RWPE2 (cell line): ENCODE results near the gene CTCF.

Source experiments
- ATAC-seq: fragments of 200-7000 bp; cut with Tn5 transposase; 3 replicates; pipeline ENCODE4 v1.9.1; 2021; ENCODE audit warnings: low read depth
- DNase-seq: peaks from one replicate; pipeline ENCODE4 v3.0.0-alpha.2; 2020; ENCODE audit warnings: low spot score
- H3K27ac ChIP-seq: fragments of 450-650 bp; 2 replicates; pipeline ENCODE4 v1.5.1; 2017; ENCODE audit warnings: mild to moderate bottlenecking; ENCODE audit not compliant: poor library complexity, severe bottlenecking
- H3K27me3 ChIP-seq: fragments of 250-450 bp; sonication (Bioruptor Pico); 2 replicates; pipeline ENCODE4 v1.5.1; 2021; ENCODE audit warnings: mild to moderate bottlenecking, moderate library complexity; ENCODE audit not compliant: insufficient read depth, poor library complexity, severe bottlenecking
- H3K36me3 ChIP-seq: fragments of 250-450 bp; sonication (Bioruptor Pico); 2 replicates; pipeline ENCODE4 v1.5.1; 2020; ENCODE audit warnings: low read depth, mild to moderate bottlenecking, moderate library complexity
- H3K4me1 ChIP-seq: fragments of 250-450 bp; sonication (Bioruptor Pico); 2 replicates; pipeline ENCODE4 v1.5.1; 2021; ENCODE audit warnings: mild to moderate bottlenecking, moderate library complexity; ENCODE audit not compliant: insufficient read depth, poor library complexity, severe bottlenecking
- H3K4me3 ChIP-seq: fragments of 250-450 bp; sonication (Bioruptor Pico); 2 replicates; pipeline ENCODE4 v1.5.1; 2021; ENCODE audit warnings: mild to moderate bottlenecking, moderate library complexity; ENCODE audit not compliant: severe bottlenecking
- H3K9me3 ChIP-seq: fragments of 250-450 bp; sonication (Bioruptor Pico); 2 replicates; pipeline ENCODE4 v1.5.1; 2021; ENCODE audit warnings: mild to moderate bottlenecking, moderate library complexity; ENCODE audit not compliant: severe bottlenecking
- TF ChIP-seq, protein P1 (sequence below): fragments of 450-650 bp; IDR thresholded peaks from one replicate; pipeline ENCODE4 v1.5.1; 2017; ENCODE audit warnings: mild to moderate bottlenecking, moderate library complexity; ENCODE audit not compliant: poor library complexity, severe bottlenecking

CTCF gene

DNA sequence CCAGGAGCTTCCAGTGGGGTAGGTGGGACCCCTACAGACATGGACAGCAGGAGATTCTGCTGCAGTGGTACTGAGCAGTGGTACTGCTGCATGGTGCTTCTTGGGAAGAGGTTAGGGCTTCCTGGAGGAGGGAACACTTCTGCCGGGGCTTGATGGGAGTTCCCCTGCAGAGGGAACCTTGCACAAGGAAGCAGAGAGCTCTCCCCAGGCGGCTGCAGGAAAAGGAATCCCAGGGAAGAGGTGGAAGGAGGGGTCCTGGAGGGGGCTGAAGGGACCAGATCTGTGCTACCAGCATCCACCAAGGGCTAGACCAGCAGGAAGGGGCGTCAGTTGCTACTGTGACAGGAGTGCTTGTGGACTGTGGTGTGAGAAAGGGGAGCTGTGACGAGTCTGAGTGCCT, 23.1 kb upstream of the CTCF start:
- no peak overlapping the region for H3K4me3 ChIP-seq
- peaks cover 50% of the 10 kb centered on the region for H3K36me3 ChIP-seq
- DNase-seq = no peak
- no peaks in the 10 kb centered on the region for H3K27me3 ChIP-seq
- no peak overlapping the region for H3K27ac ChIP-seq
- H3K9me3 ChIP-seq = no peaks in the 10 kb centered on the region
- TF ChIP-seq, protein P1, sequence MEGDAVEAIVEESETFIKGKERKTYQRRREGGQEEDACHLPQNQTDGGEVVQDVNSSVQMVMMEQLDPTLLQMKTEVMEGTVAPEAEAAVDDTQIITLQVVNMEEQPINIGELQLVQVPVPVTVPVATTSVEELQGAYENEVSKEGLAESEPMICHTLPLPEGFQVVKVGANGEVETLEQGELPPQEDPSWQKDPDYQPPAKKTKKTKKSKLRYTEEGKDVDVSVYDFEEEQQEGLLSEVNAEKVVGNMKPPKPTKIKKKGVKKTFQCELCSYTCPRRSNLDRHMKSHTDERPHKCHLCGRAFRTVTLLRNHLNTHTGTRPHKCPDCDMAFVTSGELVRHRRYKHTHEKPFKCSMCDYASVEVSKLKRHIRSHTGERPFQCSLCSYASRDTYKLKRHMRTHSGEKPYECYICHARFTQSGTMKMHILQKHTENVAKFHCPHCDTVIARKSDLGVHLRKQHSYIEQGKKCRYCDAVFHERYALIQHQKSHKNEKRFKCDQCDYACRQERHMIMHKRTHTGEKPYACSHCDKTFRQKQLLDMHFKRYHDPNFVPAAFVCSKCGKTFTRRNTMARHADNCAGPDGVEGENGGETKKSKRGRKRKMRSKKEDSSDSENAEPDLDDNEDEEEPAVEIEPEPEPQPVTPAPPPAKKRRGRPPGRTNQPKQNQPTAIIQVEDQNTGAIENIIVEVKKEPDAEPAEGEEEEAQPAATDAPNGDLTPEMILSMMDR = no peak
- peaks cover 5% of the 10 kb centered on the region for H3K4me1 ChIP-seq
- ATAC-seq = no peak

DNA sequence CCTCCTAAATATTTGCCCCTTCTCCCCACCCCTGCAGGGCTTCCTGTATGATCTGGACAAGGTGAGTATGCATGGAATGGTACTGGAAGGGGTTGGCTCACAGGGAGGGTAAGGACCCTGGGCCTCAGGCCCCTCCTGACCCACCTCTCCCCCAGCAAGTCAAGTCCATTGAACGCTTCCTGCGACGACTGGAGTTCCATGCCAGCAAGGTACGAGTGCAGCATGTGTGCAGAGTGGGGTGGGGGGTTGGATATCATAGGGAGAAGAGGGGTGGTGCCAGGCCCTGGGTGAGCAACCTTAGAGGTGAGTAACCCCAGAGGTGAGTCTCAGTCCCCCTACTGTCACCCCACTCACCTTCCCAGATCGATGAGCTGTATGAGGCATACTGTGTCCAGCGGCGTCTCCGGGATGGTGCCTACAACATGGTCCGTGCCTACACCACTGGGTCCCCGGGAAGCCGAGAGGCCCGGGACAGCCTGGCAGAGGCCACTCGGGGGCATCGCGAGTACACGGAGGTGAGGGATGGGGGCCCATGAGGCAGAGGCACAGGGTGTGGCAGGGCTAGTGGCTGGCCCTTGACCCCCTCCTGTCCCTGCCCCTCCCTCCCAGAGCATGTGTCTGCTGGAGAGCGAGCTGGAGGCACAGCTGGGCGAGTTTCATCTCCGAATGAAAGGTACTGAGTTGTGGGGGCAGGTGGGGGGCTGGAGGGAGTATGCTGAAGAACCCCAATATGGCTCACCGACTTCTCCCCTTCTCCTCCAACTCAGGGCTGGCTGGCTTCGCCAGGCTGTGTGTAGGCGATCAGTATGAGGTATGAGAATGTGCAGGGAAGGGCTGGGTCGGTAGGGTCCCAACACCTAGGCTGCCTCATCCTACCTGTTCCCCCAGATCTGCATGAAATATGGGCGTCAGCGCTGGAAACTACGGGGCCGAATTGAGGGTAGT, 22.4 kb upstream of the CTCF start:
- H3K4me1 ChIP-seq = peaks cover 5% of the 10 kb centered on the region
- peaks cover 55% of the 10 kb centered on the region for H3K36me3 ChIP-seq
- no peak for DNase-seq
- H3K27ac ChIP-seq = no peak overlapping the region
- H3K27me3 ChIP-seq = no peaks in the 10 kb centered on the region
- TF ChIP-seq, protein P1 = no peak
- no peak for ATAC-seq
- no peaks in the 10 kb centered on the region for H3K9me3 ChIP-seq
- no peak overlapping the region for H3K4me3 ChIP-seq

DNA sequence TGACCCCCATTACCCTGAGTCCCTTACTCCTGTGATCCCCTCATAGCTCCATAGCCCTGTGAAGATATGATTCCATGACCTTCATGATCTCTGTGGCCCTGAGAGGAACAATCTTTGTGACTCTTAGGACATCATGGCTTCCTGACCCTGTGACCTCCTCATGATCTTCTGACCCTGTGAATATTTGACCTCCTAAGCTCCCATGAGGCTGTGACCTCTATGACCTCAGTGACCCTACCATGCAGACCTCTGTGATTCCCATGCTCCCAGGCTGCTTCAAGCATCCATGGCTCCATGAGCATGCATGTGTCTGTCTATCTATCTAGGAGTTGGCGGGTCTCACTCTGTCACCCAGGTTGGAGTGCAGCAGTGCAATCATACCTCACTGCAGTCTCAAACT, 21.6 kb upstream of the CTCF start:
- peaks cover 61% of the 10 kb centered on the region for H3K36me3 ChIP-seq
- TF ChIP-seq, protein P1 = no peak
- H3K4me3 ChIP-seq = no peak overlapping the region
- H3K27me3 ChIP-seq = no peaks in the 10 kb centered on the region
- DNase-seq = no peak
- H3K27ac ChIP-seq = no peak overlapping the region
- no peak for ATAC-seq
- no peaks in the 10 kb centered on the region for H3K9me3 ChIP-seq
- peaks cover 5% of the 10 kb centered on the region for H3K4me1 ChIP-seq

DNA sequence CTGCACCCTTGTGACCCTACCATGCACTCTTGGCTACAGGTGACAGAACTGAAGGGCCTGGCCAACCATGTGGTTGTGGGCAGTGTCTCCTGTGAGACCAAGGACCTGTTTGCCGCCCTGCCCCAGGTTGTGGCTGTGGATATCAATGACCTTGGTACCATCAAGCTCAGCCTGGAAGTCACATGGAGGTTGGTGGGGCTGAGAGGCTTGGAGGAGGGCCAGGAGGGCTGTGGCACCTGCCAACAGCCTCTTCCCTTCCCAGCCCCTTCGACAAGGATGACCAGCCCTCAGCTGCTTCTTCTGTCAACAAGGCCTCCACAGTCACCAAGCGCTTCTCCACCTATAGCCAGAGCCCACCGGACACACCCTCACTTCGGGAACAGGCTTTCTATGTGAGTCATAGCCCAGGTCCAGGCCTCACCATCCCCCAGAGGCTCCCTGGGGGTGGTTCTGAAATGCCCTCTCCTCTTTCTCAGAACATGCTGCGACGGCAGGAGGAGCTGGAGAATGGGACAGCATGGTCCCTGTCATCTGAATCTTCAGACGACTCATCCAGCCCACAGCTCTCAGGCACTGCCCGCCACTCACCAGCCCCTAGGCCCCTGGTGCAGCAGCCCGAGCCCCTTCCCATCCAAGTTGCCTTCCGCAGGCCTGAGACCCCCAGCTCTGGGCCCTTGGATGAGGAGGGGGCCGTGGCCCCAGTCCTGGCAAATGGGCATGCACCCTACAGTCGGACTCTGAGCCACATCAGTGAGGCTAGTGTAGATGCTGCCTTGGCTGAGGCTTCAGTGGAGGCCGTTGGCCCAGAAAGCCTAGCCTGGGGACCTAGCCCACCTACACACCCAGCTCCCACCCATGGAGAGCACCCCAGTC, 20.7 kb upstream of the CTCF start:
- TF ChIP-seq, protein P1 = no peak
- no peak for DNase-seq
- H3K4me3 ChIP-seq = no peak overlapping the region
- peaks cover 5% of the 10 kb centered on the region for H3K4me1 ChIP-seq
- no peak overlapping the region for H3K27ac ChIP-seq
- H3K36me3 ChIP-seq = peaks cover 69% of the 10 kb centered on the region
- no peaks in the 10 kb centered on the region for H3K27me3 ChIP-seq
- peak; percentile 40; the same call in 2 of the 3 replicates for ATAC-seq
- no peaks in the 10 kb centered on the region for H3K9me3 ChIP-seq
